ENCODE results near the gene CDH13. TPM values are rescaled to one million over a fixed set of nuclear protein-coding genes. Genes with fewer than 3 reads are reported as not detected.

The CDH13 gene
- total and polyA plus RNA-seq, 9 donors: 1.9 to 34.2 (median 4.8) TPM

- intact Hi-C loops (cut with DNase I): no loop called here
- peaks cover 3% of the 10 kb centered on the region for H3K4me1 ChIP-seq (ENCODE audit: insufficient read depth)
Measured at GRCh38 chr16:83799336-83799735, 1172.6 kb downstream of the CDH13 start.

DNA sequence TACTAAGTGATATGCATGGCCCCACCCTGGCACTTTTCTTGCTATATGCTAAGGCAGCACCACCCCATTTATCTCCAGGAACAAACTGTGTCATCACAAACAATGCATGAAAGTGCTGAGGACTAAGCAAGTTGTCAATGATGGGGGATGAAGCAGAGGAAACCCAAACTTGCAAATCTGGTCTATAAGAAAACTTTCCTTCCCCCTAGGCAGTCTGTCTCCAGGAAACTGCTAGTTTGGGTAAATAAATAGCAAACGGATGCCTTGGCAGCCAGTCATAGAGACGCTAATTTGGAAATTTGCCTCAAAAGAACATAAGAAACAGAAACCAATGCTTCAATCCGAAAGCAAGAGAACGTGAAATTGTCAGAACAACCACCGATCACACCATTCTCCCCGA is 1175.4 kb downstream of the CDH13 start:
- TF ChIP-seq EP300 (IDR thresholded peaks at IDR 0.05) (no peak), POLR2A (IDR thresholded peaks at IDR 0.05) (no peak), CTCF (IDR thresholded peaks at IDR 0.05) (no peak)
- Histone ChIP-seq H3K27me3 (no peaks in the 10 kb centered on the region), H3K9me3 (no peaks in the 10 kb centered on the region), H3K27ac (no peak overlapping the region), H3K36me3 (no peaks in the 10 kb centered on the region), H3K4me1 (ENCODE audit: insufficient read depth) (peaks cover 3% of the 10 kb centered on the region), H3K4me3 (no peak overlapping the region)
- intact Hi-C loops (cut with DNase I): no loop called here
- 1 to 3% (median 2%) methylated on average over 6 of the region's 6 CpGs for WGBS, 3 donors
- DNase-seq: no peak

More at GRCh38 chr16:83799336-83799735, 1172.6 kb downstream of the CDH13 start:
- DNase-seq: no peak
- WGBS, 3 donors: 43 to 95% (median 57%) methylated on average over 1 of the region's 1 CpG
- H3K4me3 ChIP-seq: no peak overlapping the region
- TF ChIP-seq EP300 (IDR thresholded peaks at IDR 0.05) (no peak), POLR2A (IDR thresholded peaks at IDR 0.05) (no peak), CTCF (IDR thresholded peaks at IDR 0.05) (no peak)
- no peaks in the 10 kb centered on the region for H3K27me3 ChIP-seq
- H3K9me3 ChIP-seq: peaks cover 0 to under 1% of the 10 kb centered on the region in 2 donors
- H3K36me3 ChIP-seq: no peaks in the 10 kb centered on the region
- no peak overlapping the region for H3K27ac ChIP-seq

DNA sequence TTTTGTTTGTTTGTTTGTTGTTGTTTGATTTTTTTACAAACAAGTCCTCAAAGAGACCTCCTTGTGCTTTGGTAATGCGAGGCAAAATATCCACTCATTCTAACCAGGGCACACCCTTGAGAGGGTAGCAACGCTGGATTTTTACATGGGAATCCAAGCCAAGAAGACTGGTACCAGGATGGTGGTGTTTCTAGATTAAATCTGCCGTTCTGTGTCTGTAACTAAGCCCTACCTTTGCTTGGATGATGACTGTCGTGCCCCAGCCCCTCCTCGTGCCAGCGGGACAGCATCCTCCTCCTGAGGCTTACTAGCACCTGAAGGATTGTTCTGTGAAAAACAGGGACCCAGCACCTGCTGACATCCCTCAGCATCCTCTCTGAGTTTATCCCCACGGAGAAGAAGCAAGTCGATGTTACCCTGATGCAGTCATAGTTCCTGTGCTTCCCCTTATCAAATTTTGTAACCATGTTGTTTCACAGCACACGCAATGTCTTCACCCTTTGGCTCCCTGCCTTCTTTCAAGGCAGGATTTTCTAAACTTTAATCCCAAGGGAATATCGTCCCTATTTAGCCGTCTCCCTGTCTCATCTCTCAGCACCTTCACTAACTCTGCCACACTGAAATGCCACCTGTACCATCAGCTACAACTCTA is 1175.9 kb downstream of the CDH13 start:
- Histone ChIP-seq H3K4me1 (ENCODE audit: insufficient read depth) (peaks cover 3% of the 10 kb centered on the region), H3K27ac (no peak overlapping the region), H3K36me3 (no peaks in the 10 kb centered on the region), H3K9me3 (no peaks in the 10 kb centered on the region), H3K4me3 (no peak overlapping the region), H3K27me3 (no peaks in the 10 kb centered on the region)
- 26 to 36% (median 30%) methylated on average over 11 of the region's 11 CpGs for WGBS, 3 donors
- DNase-seq: no peak
- no peak for TF ChIP-seq CTCF (IDR thresholded peaks at IDR 0.05)
- TF ChIP-seq POLR2A (IDR thresholded peaks at IDR 0.05): no peak
- no peak for TF ChIP-seq EP300 (IDR thresholded peaks at IDR 0.05)
- intact Hi-C loops (cut with DNase I): no loop called here

DNA sequence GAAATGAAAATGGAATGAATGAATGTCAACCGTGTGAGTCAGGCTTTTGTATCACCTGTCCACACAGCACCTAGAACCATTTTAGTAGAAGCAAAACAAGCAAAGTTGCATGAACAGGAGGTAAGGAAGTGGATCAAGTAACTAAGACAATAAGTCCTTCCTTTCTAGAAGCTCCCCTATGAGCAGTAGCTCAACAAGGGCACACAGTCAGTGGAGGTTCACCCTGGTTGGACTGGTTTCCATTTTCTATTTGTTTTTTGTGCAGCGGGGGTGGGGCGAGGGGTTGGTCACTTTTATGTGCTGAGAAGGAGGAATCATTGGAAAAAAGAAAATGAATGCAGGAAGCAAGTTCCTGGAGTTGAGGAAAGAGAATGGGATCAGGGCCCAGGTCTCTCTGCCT is 1177.0 kb downstream of the CDH13 start:
- WGBS, 3 donors: 84 to 86% (median 85%) methylated on average over 3 of the region's 3 CpGs

More for the DNA sequence above, 1177.0 kb downstream of the CDH13 start:
- H3K27ac ChIP-seq: no peak overlapping the region
- TF ChIP-seq POLR2A (IDR thresholded peaks at IDR 0.05): no peak
- no peak for TF ChIP-seq CTCF (IDR thresholded peaks at IDR 0.05)
- TF ChIP-seq EP300 (IDR thresholded peaks at IDR 0.05): no peak
- DNase-seq: no peak
- H3K4me3 ChIP-seq: no peak overlapping the region
- no peaks in the 10 kb centered on the region for H3K9me3 ChIP-seq
- no peaks in the 10 kb centered on the region for H3K27me3 ChIP-seq
- peaks cover 7% of the 10 kb centered on the region for H3K4me1 ChIP-seq (ENCODE audit: insufficient read depth)
- intact Hi-C loops (cut with DNase I): no loop called here
- H3K36me3 ChIP-seq: no peaks in the 10 kb centered on the region
